Prostate gland (tissue), 2 donors: ENCODE measurements around the gene TNIP3. TPM values are rescaled to one million over a fixed set of nuclear protein-coding genes. Genes with fewer than 3 reads are reported as not detected.
"Not testable (repeated sequence)": the region's sequence is repeated elsewhere in the genome, so short reads cannot be mapped to it uniquely, and the experiment has no call there.

Source experiments
- DNase-seq: peaks from one replicate; pipeline ENCODE4 v3.0.0-alpha.2; 2019; ENCODE audit warnings: low spot score
- H3K27ac ChIP-seq, 2 donors: fragments of 200-600 bp; sonication (generic); 2 replicates each; pipeline ENCODE4 v1.5.1; 2017 to 2019
- H3K27me3 ChIP-seq: fragments of 200-600 bp; sonication (generic); replicated peaks from 2 replicates; pipeline ENCODE4 v1.5.1; 2019; ENCODE audit not compliant: insufficient read depth
- H3K36me3 ChIP-seq, 2 donors: fragments of 200-600 bp; sonication (generic); 1 replicate in 1 of 2; 2 replicates in 1 of 2; pipeline versions ENCODE4 v1.5.1 to v1.8.1; 2017 to 2019
- H3K4me1 ChIP-seq: fragments of 200-600 bp; sonication (generic); replicated peaks from 2 replicates; pipeline ENCODE4 v1.5.1; 2019
- H3K4me3 ChIP-seq, 2 donors: fragments of 200-600 bp; sonication (generic); 2 replicates each; pipeline ENCODE4 v1.5.1; 2017 to 2019
- H3K9me3 ChIP-seq: fragments of 200-600 bp; sonication (generic); 2 replicates; pipeline ENCODE4 v1.5.1; 2017
- POLR2A ChIP-seq: fragments of 450-650 bp; IDR thresholded peaks from one replicate; pipeline ENCODE4 v1.6.1; 2016; ENCODE audit warnings: antibody characterized with exemption, mild to moderate bottlenecking
- POLR2AphosphoS5 ChIP-seq: sonication (generic); formaldehyde crosslinking; IDR thresholded peaks from one replicate; pipeline ENCODE4 v1.6.1; 2017; ENCODE audit warnings: antibody characterized with exemption
- WGBS: methylation state at CpG from one replicate; pipeline ENCODE4 v1.1.5; 2018; 5-methylcytosine and 5-hydroxymethylcytosine counted together
- intact Hi-C: fragments of 100-400 bp; cut with DNase I; formaldehyde crosslinking; loops from one replicate; pipeline ENCODE4 v1.14.2; 2022
- total RNA-seq, 2 donors: library from RNA; depleted of rRNA; stranded (reverse); fragments of >200 nt; gene quantifications; one replicate each; pipeline ENCODE4 v1.1.0, GENCODE V29; 2016
- TF ChIP-seq, protein P1 (sequence below), 4 experiments: fragments of 200-600 bp in 2 of 4; fragments of 450-650 bp in 2 of 4; sonication (generic) in 2 of 4; IDR thresholded peaks; 1 replicate in 3 of 4; 2 replicates in 1 of 4; pipeline ENCODE4 v1.5.1; 2016 to 2019; ENCODE audit warnings: antibody characterized with exemption in 4 of 4, mild to moderate bottlenecking in 2 of 4, moderate library complexity in 2 of 4

TNIP3 gene
- total RNA-seq, 2 donors from 2014 or later, result not detected

- WGBS, result 92% methylated on average over 3 of the region's 3 CpGs
- Histone ChIP-seq H3K9me3 (no peaks in the 10 kb centered on the region), H3K27ac (no peak overlapping the region), H3K4me1 (no peaks in the 10 kb centered on the region), H3K4me3 (no peak overlapping the region), H3K36me3 (no peaks in the 10 kb centered on the region), H3K27me3 (no peaks in the 10 kb centered on the region)
- intact Hi-C loops, result no loop called here
- no peak for DNase-seq
- TF ChIP-seq POLR2AphosphoS5, result no peak
- TF ChIP-seq, protein P1, sequence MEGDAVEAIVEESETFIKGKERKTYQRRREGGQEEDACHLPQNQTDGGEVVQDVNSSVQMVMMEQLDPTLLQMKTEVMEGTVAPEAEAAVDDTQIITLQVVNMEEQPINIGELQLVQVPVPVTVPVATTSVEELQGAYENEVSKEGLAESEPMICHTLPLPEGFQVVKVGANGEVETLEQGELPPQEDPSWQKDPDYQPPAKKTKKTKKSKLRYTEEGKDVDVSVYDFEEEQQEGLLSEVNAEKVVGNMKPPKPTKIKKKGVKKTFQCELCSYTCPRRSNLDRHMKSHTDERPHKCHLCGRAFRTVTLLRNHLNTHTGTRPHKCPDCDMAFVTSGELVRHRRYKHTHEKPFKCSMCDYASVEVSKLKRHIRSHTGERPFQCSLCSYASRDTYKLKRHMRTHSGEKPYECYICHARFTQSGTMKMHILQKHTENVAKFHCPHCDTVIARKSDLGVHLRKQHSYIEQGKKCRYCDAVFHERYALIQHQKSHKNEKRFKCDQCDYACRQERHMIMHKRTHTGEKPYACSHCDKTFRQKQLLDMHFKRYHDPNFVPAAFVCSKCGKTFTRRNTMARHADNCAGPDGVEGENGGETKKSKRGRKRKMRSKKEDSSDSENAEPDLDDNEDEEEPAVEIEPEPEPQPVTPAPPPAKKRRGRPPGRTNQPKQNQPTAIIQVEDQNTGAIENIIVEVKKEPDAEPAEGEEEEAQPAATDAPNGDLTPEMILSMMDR (IDR thresholded peaks at IDR 0.05), result no peak
- no peak for TF ChIP-seq POLR2A
These were observed 16.4 kb upstream of the TNIP3 start for GRCh38 chr4:121180558-121180957.

GRCh38 chr4:121177246-121178137 lies 13.4 kb upstream of the TNIP3 start:
- Histone ChIP-seq H3K4me1 (no peaks in the 10 kb centered on the region), H3K4me3 (no peak overlapping the region), H3K27me3 (no peaks in the 10 kb centered on the region), H3K9me3 (no peaks in the 10 kb centered on the region), H3K27ac (no peak overlapping the region), H3K36me3 (no peaks in the 10 kb centered on the region)
- intact Hi-C loops, result no loop called here
- 26% methylated on average over 3 of the region's 3 CpGs for WGBS
- TF ChIP-seq, protein P1 (IDR thresholded peaks at IDR 0.05), result no peak
- no peak for TF ChIP-seq POLR2AphosphoS5
- no peak for TF ChIP-seq POLR2A
- DNase-seq, result no peak

GRCh38 chr4:121176082-121176934 lies 12.2 kb upstream of the TNIP3 start:
- no peak overlapping the region for H3K27ac ChIP-seq
- H3K9me3 ChIP-seq, result no peaks in the 10 kb centered on the region
- 83% methylated on average over 3 of the region's 3 CpGs for WGBS
- TF ChIP-seq POLR2AphosphoS5 (no peak), POLR2A (no peak)
- no peaks in the 10 kb centered on the region for H3K36me3 ChIP-seq
- H3K4me3 ChIP-seq, result no peak overlapping the region
- no peaks in the 10 kb centered on the region for H3K27me3 ChIP-seq
- H3K4me1 ChIP-seq, result no peaks in the 10 kb centered on the region
- intact Hi-C loops, result no loop called here
- DNase-seq, result no peak

DNA sequence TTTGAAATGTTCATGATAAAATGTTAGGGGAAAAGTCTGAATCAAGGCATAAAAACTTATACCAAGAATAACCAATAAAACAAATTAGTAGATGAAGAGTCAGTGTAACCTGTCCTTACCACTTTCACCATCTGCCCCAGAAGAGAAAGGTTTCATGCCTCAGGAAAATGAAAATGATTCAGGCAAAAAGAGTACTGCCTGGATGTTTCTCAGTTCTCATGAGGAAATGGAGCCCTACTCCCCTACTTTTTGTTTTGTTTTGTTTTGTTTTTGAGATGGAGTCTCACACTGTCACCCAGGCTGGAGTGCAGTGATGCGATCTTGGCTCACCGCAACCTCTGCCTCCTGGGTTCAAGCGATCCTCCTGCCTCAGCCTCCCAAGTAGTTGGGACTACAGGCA lies 7.4 kb upstream of the TNIP3 start:
- H3K9me3 ChIP-seq, H3K27me3 ChIP-seq, H3K36me3 ChIP-seq, H3K4me3 ChIP-seq, intact Hi-C loops, H3K4me1 ChIP-seq, H3K27ac ChIP-seq, DNase-seq: not testable (repeated sequence)
- WGBS, result 95% methylated on average over 3 of the region's 3 CpGs

DNA sequence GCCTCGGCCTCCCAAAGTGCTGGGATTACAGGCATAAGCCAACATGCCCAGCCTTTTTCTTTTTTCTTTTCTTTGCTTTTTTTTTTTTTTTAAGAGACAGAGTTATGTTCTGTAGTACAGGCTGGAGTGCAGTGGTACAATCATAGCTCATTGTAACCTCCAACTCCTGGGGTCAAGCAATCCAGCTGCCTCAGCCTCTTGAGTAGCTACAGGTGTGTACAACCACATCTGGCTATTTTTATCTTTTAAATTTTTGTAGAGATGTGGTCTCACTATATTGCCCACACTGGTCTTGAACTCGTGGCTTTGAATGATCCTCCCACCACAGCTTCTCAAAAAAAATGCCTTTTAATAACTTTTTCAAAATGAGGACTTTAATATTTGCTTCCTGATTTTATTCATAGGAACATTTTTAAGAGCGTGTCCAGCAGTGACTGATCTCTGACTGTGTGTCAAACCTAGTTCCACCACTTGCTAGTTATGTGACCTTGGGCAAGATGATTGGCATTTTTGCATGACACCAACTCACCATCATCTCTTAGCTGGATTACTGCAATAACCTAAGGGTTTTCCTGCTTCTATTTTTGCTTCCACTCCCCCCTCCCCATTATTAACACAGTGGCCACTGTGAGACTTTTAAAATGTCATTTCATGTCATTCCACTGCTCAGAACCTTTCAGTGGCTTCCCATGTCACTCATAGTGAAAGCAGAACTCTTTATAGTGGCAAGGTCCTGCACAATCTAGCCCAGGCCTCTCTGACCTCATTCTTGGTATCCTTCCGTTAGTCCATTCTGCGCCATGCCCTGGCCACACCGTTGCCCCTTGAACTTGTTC lies 4.5 kb upstream of the TNIP3 start:
- DNase-seq, result no peak
- Histone ChIP-seq H3K36me3 (no peaks in the 10 kb centered on the region), H3K4me1 (no peaks in the 10 kb centered on the region), H3K9me3 (no peaks in the 10 kb centered on the region), H3K4me3 (no peak overlapping the region), H3K27me3 (no peaks in the 10 kb centered on the region), H3K27ac (no peak overlapping the region)
- intact Hi-C loops, result no loop called here
- TF ChIP-seq POLR2AphosphoS5 (no peak), POLR2A (no peak)
- TF ChIP-seq, protein P1 (IDR thresholded peaks at IDR 0.05), result no peak
- 88% methylated on average over 6 of the region's 6 CpGs for WGBS
